ENCODE measurements around the gene CD22. TPM values are rescaled to one million over a fixed set of nuclear protein-coding genes. Genes with fewer than 3 reads are reported as not detected.

The CD22 gene
- total and polyA plus RNA-seq, 10 donors = 251 to 446 (median 362) TPM

DNA sequence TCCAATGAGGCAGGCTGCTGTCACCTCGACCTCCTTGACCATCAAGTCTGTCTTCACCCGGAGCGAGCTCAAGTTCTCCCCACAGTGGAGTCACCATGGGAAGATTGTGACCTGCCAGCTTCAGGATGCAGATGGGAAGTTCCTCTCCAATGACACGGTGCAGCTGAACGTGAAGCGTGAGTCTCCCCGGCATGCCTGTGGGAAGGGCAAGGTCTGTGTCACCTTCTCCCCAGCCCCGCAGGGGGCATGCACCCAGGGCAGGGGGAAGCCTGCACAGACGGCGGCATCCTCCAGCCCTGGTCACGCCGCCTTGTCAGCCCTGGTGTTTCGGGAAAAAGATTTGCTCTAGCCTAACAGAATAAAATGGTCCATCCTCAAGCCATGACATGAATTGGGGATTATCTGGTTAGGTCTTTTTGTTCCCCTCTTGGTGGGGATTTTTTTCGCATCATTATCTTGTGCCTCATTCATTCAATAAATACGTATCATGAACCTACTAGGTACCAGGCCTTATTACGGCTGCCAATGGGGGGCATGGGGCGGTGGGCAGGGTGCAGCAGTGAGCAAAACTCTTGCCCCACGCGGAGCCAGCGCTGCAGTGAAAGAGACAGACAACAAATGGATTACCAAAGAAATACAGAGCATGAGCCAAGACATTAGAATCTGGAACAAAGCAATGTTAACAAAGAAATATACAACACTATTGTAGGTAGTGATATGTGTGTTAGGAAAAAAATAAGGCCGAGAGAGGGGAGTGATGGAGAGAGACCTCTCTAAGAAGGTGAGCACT lies 7.4 kb downstream of the CD22 start:
- no peak overlapping the region for H3K4me3 ChIP-seq
- peaks cover 0 to 74% (median 3%) of the 10 kb centered on the region in 6 donors for H3K36me3 ChIP-seq
- no peaks in the 10 kb centered on the region for H3K9me3 ChIP-seq
- H3K27ac ChIP-seq = no peak overlapping the region
- 85 to 91% (median 89%) methylated on average over 20 to 21 of the region's 21 CpGs for whole genome bisulfite sequencing, 5 donors
- intact Hi-C loops (cut with DNase I; ENCODE audit: low total_unique reads) = loop anchor here (10.0 kb wide), 1 partner anchor 62 kb away; no protein-coding TSS in a partner anchor
- no peak for DNase-seq
- peaks cover 3 to 98% (median 42%) of the 10 kb centered on the region in 6 donors for H3K4me1 ChIP-seq
- H3K27me3 ChIP-seq (replicated peaks in 1 of 7) = peaks cover 0 to 6% (median 0%) of the 10 kb centered on the region in 7 donors
- TF ChIP-seq CTCF (IDR thresholded peaks at IDR 0.05 in 8 of 11, conservative IDR thresholded peaks at IDR 0.05 in 3 of 11) (no peak), POLR2AphosphoS5 (IDR thresholded peaks at IDR 0.05) (peak in 2 of 3 donors; percentile 24 to 72)

GRCh38 chr19:35337097-35337983 lies 8.4 kb downstream of the CD22 start:
- Histone ChIP-seq H3K27ac (peak overlapping the region in 3 of 8 donors; percentile 11 to 37 (median 30)), H3K4me3 (no peak overlapping the region), H3K4me1 (peaks cover 3 to 99% (median 47%) of the 10 kb centered on the region in 6 donors), H3K36me3 (peaks cover 0 to 76% (median 3%) of the 10 kb centered on the region in 6 donors), H3K9me3 (no peaks in the 10 kb centered on the region), H3K27me3 (replicated peaks in 1 of 7) (no peaks in the 10 kb centered on the region)
- 67 to 80% (median 71%) methylated on average over 22 to 25 of the region's 25 CpGs for WGBS, 5 donors
- TF ChIP-seq POLR2A (IDR thresholded peaks at IDR 0.05) (no peak), POLR2AphosphoS5 (IDR thresholded peaks at IDR 0.05) (peak in 1 of 3 donors; percentile 18)
- no peak for DNase-seq
- intact Hi-C loops (cut with DNase I; ENCODE audit: low total_unique reads) = loop anchor here (10.0 kb wide), 1 partner anchor 63 kb away; no protein-coding TSS in a partner anchor

- Histone ChIP-seq H3K4me1 (peaks cover 3 to 99% (median 45%) of the 10 kb centered on the region in 6 donors), H3K36me3 (peaks cover 0 to 76% (median 3%) of the 10 kb centered on the region in 6 donors), H3K9me3 (no peaks in the 10 kb centered on the region), H3K27me3 (replicated peaks in 1 of 7) (no peaks in the 10 kb centered on the region), H3K4me3 (no peak overlapping the region), H3K27ac (peak overlapping the region in 1 of 8 donors; percentile 37)
- 84 to 94% (median 88%) methylated on average over 10 to 13 of the region's 13 CpGs for WGBS, 5 donors
- no peak for DNase-seq
- TF ChIP-seq POLR2AphosphoS5 (IDR thresholded peaks at IDR 0.05) = peak in 1 of 3 donors; percentile 51
- TF ChIP-seq CTCF (IDR thresholded peaks at IDR 0.05 in 8 of 11, conservative IDR thresholded peaks at IDR 0.05 in 3 of 11) = no peak
- intact Hi-C loops (cut with DNase I; ENCODE audit: low total_unique reads) = loop anchor here (10.0 kb wide), 1 partner anchor 63 kb away; no protein-coding TSS in a partner anchor
Measured at GRCh38 chr19:35337984-35338296, 9.0 kb downstream of the CD22 start.

GRCh38 chr19:35340431-35340830 lies 11.4 kb downstream of the CD22 start:
- peaks cover 0 to 1% (median 0%) of the 10 kb centered on the region in 7 donors for H3K27me3 ChIP-seq (replicated peaks in 1 of 7)
- H3K9me3 ChIP-seq = no peaks in the 10 kb centered on the region
- H3K36me3 ChIP-seq = peaks cover 0 to 93% (median 7%) of the 10 kb centered on the region in 6 donors
- no peak overlapping the region for H3K4me3 ChIP-seq
- peaks cover 3 to 99% (median 40%) of the 10 kb centered on the region in 6 donors for H3K4me1 ChIP-seq
- 77 to 91% (median 89%) methylated on average over 6 to 11 of the region's 11 CpGs for WGBS, 5 donors
- intact Hi-C loops (cut with DNase I; ENCODE audit: low total_unique reads) = no loop called here
- no peak overlapping the region for H3K27ac ChIP-seq
- TF ChIP-seq CTCF (IDR thresholded peaks at IDR 0.05 in 8 of 11, conservative IDR thresholded peaks at IDR 0.05 in 3 of 11) (no peak), POLR2AphosphoS5 (IDR thresholded peaks at IDR 0.05) (peak in 1 of 3 donors; percentile 47)
- DNase-seq = peak; percentile 66
